ENCODE measurements around the gene UMOD. TPM values are rescaled to one million over a fixed set of nuclear protein-coding genes. Genes with fewer than 3 reads are reported as not detected.

UMOD gene
- total RNA-seq, 6 donors from 2014 or later: not detected

- 76 to 81% methylated on average over 5 of the region's 5 CpGs for WGBS, 2 donors
- TF ChIP-seq CTCF (IDR thresholded peaks at IDR 0.05) (no peak), EP300 (IDR thresholded peaks at IDR 0.05) (no peak), POLR2A (IDR thresholded peaks at IDR 0.05) (no peak), POLR2AphosphoS5 (IDR thresholded peaks at IDR 0.05) (no peak)
- Histone ChIP-seq H3K27ac (no peak overlapping the region), H3K4me1 (no peaks in the 10 kb centered on the region), H3K4me3 (no peak overlapping the region), H3K9me3 (no peaks in the 10 kb centered on the region), H3K36me3 (no peaks in the 10 kb centered on the region), H3K27me3 (peaks cover 0 to 4% (median 0%) of the 10 kb centered on the region in 4 donors)
- ATAC-seq (ENCODE audit: low FRiP score in 2 of 2): no peak
- DNase-seq: no peak
Measured at GRCh38 chr16:20344611-20345010, 7.9 kb downstream of the UMOD start.

- Histone ChIP-seq H3K36me3 (no peaks in the 10 kb centered on the region), H3K4me3 (no peak overlapping the region), H3K9me3 (no peaks in the 10 kb centered on the region), H3K27me3 (no peaks in the 10 kb centered on the region), H3K27ac (no peak overlapping the region), H3K4me1 (no peaks in the 10 kb centered on the region)
- 70 to 77% methylated on average over 3 of the region's 3 CpGs for WGBS, 2 donors
- no peak for ATAC-seq (ENCODE audit: low FRiP score in 2 of 2)
- TF ChIP-seq POLR2AphosphoS5 (IDR thresholded peaks at IDR 0.05) (no peak), POLR2A (IDR thresholded peaks at IDR 0.05) (no peak), EP300 (IDR thresholded peaks at IDR 0.05) (no peak), CTCF (IDR thresholded peaks at IDR 0.05) (no peak)
- no peak for DNase-seq
Measured at GRCh38 chr16:20339744-20340143, 12.8 kb downstream of the UMOD start.

- H3K27ac ChIP-seq: no peak overlapping the region
- no peak for ATAC-seq (ENCODE audit: low FRiP score in 2 of 2)
- 44 to 49% methylated on average over 2 of the region's 2 CpGs for WGBS, 2 donors
- H3K36me3 ChIP-seq: no peaks in the 10 kb centered on the region
- no peaks in the 10 kb centered on the region for H3K4me1 ChIP-seq
- DNase-seq: no peak
- TF ChIP-seq POLR2A (IDR thresholded peaks at IDR 0.05) (no peak), POLR2AphosphoS5 (IDR thresholded peaks at IDR 0.05) (no peak), EP300 (IDR thresholded peaks at IDR 0.05) (no peak), CTCF (IDR thresholded peaks at IDR 0.05) (no peak)
- no peaks in the 10 kb centered on the region for H3K9me3 ChIP-seq
- no peak overlapping the region for H3K4me3 ChIP-seq
- H3K27me3 ChIP-seq: no peaks in the 10 kb centered on the region
Measured at GRCh38 chr16:20336955-20337354, 15.6 kb downstream of the UMOD start.

GRCh38 chr16:20334396-20334795 is 18.1 kb downstream of the UMOD start:
- Histone ChIP-seq H3K36me3 (no peaks in the 10 kb centered on the region), H3K27ac (no peak overlapping the region), H3K27me3 (no peaks in the 10 kb centered on the region), H3K9me3 (no peaks in the 10 kb centered on the region), H3K4me3 (no peak overlapping the region), H3K4me1 (no peaks in the 10 kb centered on the region)
- no peak for TF ChIP-seq POLR2AphosphoS5 (IDR thresholded peaks at IDR 0.05)
- no peak for TF ChIP-seq POLR2A (IDR thresholded peaks at IDR 0.05)
- no peak for TF ChIP-seq EP300 (IDR thresholded peaks at IDR 0.05)
- TF ChIP-seq CTCF (IDR thresholded peaks at IDR 0.05): no peak
- DNase-seq (no peak), ATAC-seq (ENCODE audit: low FRiP score in 2 of 2) (no peak)
- WGBS, 2 donors: 60 to 67% methylated on average over 1 of the region's 1 CpG

- whole genome bisulfite sequencing, 2 donors: 61 to 65% methylated on average over 4 to 5 of the region's 5 CpGs
- no peaks in the 10 kb centered on the region for H3K27me3 ChIP-seq
- TF ChIP-seq EP300 (IDR thresholded peaks at IDR 0.05) (no peak), POLR2AphosphoS5 (IDR thresholded peaks at IDR 0.05) (no peak)
- no peak overlapping the region for H3K4me3 ChIP-seq
- H3K9me3 ChIP-seq: no peaks in the 10 kb centered on the region
- ATAC-seq (ENCODE audit: low FRiP score in 2 of 2) (no peak), DNase-seq (no peak)
- H3K4me1 ChIP-seq: no peaks in the 10 kb centered on the region
- no peaks in the 10 kb centered on the region for H3K36me3 ChIP-seq
- no peak overlapping the region for H3K27ac ChIP-seq
Measured at GRCh38 chr16:20333120-20333519, 19.4 kb downstream of the UMOD start.

Data from upper lobe of left lung (tissue), 6 donors.